B cell (primary cell): Measurements from ENCODE around the gene SLC8A3.

ENCODE experiments used
- CTCF ChIP-seq: fragments of 200-600 bp; IDR thresholded peaks from one replicate; pipeline ENCODE4 v1.8.0; 2022; ENCODE audit warnings: antibody characterized with exemption, mild to moderate bottlenecking
- EZH2 ChIP-seq: IDR thresholded peaks from 2 replicates; pipeline ENCODE4 v1.6.1; 2012; ENCODE audit warnings: borderline replicate concordance, low read depth, mild to moderate bottlenecking, moderate library complexity, low read length; ENCODE audit not compliant: insufficient read depth, poor library complexity, severe bottlenecking

GRCh38 chr14:70166530-70167203 lies 22.1 kb downstream of the SLC8A3 start:
- no peak for TF ChIP-seq EZH2
- TF ChIP-seq CTCF: no peak
